Measurements from ENCODE around the gene GNG7.
"Not testable (repeated sequence)": the region's sequence is repeated elsewhere in the genome, so short reads cannot be mapped to it uniquely, and the experiment has no call there.

GNG7 gene

GRCh38 chr19:2533686-2534422 is 168.6 kb downstream of the GNG7 start:
- DNase-seq (ENCODE audit: low read depth), result no peak

DNA sequence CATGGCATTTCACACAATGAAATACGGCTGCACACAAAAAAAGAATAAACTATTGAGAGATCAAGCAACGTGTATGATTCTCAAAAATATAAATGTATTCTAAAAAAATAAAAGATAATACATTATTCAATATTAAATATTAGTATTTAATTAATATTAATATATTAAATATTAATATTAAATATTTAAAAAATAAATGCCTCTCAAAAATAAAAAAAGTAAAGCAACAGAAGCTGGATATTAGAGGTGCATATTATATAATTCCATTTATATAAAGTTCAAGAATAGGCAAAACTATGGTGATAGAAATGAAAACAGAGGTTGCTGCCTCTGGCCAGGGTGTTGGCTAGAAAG is 169.4 kb downstream of the GNG7 start:
- no peak for DNase-seq (ENCODE audit: low read depth)

- peak; percentile 78 for DNase-seq (ENCODE audit: low read depth)
Observed at GRCh38 chr19:2532252-2533071, 170.0 kb downstream of the GNG7 start.

DNA sequence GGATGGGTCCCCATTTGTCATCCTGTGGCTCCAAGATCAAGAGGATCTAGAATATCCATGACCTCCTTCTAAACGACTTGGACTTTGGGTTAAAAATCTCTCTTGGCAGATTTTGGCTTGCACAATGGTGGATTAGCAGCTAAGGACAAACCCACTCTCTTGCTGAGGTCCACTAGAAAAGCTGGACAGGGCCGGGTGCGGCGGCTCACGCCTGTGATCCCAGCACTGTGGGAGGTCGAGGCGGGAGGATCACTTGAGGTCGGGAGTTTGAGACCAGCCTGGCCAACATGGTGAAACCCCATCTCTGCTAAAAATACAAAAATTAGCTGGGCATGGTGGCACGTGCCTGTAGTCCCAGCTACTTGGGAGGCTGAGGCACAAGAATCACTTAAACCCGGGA is 172.6 kb downstream of the GNG7 start:
- not testable (repeated sequence) for DNase-seq (ENCODE audit: low read depth)

DNA sequence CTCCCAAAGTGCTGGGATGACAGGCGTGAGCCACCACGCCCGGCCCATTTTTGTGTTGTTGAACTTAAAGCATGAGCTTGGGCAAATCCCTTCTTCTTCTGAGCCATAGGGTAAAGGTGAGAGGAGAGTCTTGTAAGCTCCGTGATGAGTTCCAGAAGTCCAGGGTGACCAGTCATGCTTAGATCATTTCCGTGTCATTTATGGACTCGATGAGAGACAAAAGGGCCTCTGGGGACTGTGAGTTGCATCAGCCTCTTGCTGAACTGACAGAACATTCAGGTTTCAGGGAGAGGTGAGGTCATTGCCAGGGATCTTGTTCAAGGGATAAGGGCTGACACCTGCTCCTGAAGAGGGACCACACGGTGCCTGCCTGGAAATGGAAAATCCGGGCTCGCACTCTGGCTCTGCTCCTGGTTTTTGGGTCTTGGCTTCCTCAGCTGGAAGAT is 173.0 kb downstream of the GNG7 start:
- peak; percentile 98 for DNase-seq (ENCODE audit: low read depth)

GRCh38 chr19:2528675-2529101 is 173.8 kb downstream of the GNG7 start:
- no peak for DNase-seq (ENCODE audit: low read depth)

DNA sequence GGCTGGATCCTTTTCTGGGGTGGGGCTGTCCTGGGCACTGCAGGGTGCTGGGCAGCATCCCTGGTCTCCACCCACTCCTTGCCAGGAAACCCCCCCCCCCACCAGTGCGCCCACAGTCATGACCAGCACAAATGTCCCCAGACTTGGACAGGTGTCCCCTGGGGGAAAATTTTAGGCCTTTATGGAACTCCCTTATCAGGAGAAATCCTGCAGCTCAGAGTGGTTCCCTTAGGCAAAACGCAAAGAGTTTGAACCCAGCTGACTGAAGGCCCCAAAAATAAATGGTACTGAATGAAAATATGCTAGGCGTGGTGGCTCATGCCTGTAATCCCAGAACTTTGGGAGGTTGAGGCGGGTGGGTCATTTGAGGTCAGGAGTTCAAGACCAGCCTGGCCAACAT is 174.8 kb downstream of the GNG7 start:
- no peak for DNase-seq (ENCODE audit: low read depth)

DNA sequence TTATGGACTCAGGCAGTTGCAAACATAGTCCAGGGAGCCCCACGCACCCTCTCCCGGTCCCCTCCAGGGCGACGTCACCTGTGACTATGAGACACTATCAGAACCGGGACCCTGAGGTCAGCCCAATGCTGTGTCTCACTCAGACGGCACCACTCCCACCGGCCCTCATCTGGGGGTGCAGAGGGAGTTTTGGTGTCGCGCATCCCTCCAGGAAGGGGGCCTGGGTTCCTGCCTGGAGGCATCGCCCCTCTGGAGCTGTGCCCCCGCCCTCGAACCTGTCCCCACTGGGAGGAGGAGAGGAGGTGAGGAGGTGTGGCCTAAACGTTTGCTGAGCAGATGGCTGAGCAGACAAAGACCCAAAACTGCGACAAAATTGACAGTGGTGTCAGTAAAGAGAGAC is 175.3 kb downstream of the GNG7 start:
- DNase-seq (ENCODE audit: low read depth), result no peak

GRCh38 chr19:2524840-2525723 is 177.4 kb downstream of the GNG7 start:
- DNase-seq (ENCODE audit: low read depth), result no peak

GRCh38 chr19:2524361-2524839 is 178.1 kb downstream of the GNG7 start:
- no peak for DNase-seq (ENCODE audit: low read depth)

GRCh38 chr19:2523630-2524311 is 178.7 kb downstream of the GNG7 start:
- no peak for DNase-seq (ENCODE audit: low read depth)

GRCh38 chr19:2519482-2519881 is 183.0 kb downstream of the GNG7 start:
- no peak for DNase-seq (ENCODE audit: low read depth)

DNA sequence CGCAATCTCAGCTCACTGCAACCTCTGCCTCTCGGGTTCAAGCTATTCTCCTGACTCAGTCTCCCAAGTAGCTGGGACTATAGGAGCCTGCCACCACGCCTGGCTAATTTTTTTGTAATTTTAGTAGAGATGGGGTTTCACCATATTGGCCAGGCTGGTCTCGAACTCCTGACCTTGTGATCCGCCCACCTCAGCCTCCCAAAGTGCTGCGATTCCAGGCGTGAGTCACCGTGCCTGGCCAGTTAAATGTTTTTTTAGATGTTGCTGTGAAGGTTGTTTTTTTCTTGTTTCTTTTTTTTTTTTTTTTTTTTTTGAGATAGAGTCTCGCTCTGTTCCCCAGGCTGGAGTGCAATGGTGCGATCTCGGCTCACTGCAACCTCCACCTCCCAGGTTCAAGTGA is 183.6 kb downstream of the GNG7 start:
- not testable (repeated sequence) for DNase-seq (ENCODE audit: low read depth)

GRCh38 chr19:2517881-2518601 is 184.5 kb downstream of the GNG7 start:
- no peak for DNase-seq (ENCODE audit: low read depth)

DNA sequence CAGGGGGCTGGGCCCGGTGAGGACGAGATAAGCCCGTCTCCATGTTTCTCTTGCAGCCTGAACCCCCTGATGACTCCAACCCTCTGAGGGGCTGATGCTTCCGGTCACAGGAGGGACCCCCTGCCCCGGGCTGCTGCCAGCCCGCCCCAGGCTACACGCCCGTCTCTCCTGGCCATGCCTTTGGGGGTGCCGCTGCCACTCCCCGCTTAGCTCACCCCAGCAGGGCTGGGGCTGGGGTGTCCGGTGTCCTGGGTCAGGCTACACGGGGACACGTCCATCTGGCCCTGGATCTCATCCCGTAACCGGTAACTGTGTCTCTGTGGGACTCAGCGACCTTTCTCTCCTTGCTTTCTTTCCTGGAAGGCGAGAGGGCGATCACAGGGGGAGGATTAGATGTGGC is 185.8 kb downstream of the GNG7 start:
- no peak for DNase-seq (ENCODE audit: low read depth)

DNA sequence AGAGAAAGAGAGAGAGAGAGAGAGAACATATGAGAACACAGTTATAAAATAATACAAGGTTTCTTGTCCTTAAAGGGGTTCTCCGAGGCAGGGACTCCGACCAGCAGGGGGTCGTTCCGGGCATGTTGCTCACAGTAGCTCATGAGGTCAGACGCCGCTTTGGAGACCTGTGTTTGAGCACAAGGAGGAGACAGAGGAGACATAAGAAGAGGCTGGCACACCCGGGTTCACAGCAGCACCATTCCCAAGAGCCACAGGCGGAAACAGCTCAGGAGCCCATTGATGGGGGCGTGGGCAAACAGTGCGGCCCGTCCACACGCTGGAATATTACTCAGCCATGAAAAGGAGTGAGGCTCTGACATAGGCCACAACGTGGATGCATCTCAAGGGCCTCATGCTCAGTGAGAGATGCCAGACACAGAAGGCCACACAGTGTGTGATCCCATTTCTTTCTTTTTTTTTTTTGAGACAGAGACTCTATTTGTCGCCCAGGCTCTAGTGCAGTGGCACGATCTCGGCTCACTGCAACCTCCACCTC is 187.4 kb downstream of the GNG7 start:
- no peak for DNase-seq (ENCODE audit: low read depth)

GRCh38 chr19:2512523-2513431 is 189.7 kb downstream of the GNG7 start:
- DNase-seq (ENCODE audit: low read depth), result no peak

DNA sequence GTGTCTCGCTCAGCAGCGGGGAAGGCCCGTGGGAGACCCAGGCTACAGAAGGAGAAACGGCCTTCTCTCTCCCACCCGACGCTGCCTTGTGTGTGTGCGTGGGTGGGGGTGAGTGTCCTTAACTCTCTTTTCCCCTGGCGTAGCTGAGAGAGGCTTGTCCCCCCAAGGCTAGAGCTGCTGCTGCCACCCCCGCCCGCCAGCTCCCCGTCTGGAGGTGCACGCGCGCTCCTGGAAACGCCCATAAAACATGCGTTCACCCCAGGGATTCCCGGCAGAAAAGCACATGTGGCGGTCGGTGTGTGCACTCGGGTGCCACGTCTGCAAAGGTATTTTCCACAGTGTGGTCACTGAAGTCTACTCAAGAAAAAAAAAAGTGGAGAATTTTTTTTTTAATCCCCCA is 190.5 kb downstream of the GNG7 start:
- DNase-seq (ENCODE audit: low read depth), result no peak

DNA sequence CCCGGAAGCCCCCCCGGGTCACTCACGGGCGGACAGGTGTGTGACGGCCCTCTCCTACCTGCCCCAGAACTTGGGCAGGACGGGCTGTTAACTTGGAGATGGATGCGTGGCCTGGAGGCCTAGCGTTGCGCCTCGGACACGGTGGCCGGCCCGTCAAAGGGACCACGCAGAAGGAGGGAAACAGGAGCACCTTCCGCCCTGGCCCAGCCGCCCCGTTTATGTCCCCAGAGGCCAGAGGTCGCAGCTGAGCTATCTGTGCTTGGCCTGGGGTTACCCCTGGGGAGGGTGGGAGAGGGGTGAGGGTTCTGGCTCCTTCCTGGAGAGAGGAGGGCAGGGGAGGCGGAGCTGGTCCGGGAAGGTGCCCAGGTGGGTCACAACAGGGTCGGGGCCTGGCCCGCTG is 190.9 kb downstream of the GNG7 start:
- DNase-seq (ENCODE audit: low read depth), result no peak

DNA sequence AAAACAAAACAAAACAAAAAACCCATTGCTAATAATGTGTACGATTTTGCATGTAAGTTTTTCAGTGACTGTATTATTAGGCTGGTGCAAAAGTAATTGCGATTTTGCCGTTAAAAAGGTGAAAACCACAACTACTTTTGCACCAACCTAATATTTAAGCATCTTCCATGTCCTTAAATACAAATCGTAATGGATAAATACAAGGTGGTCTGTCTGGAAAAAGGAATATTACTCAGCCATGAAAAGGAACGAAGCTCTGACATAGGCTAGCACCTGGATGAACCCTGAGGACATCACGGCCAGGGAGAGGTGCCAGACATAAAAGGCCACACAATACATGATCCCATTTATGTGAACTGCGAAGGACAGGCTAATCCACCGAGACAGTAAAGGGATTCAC is 193.4 kb downstream of the GNG7 start:
- no peak for DNase-seq (ENCODE audit: low read depth)

All from HS-5 (cell line).